Tracheal epithelial cell (primary cell): ENCODE data around the gene EEF1AKMT4. TPM values are rescaled to one million over a fixed set of nuclear protein-coding genes. Genes with fewer than 3 reads are reported as not detected.

Source experiments
- total RNA-seq: library from RNA; depleted of rRNA; stranded (reverse); fragments of >200 nt; gene quantifications from 2 replicates; pipeline ENCODE4 v1.2.1, GENCODE V29; 2014

The EEF1AKMT4 gene
- 13.7 and 13.9 TPM in 2 replicates for total RNA-seq

GRCh38 chr3:184249412-184250166 is at the start of gene EEF1AKMT4:
Gene EEF1AKMT4, plus strand, starts transcription at chr3:184249672. Its CDS starts 23 bp downstream, at chr3:184249695.

GRCh38 chr3:184229394-184230080 is 19.9 kb upstream of the EEF1AKMT4 start, which contains the start of gene VWA5B2:
Gene VWA5B2, plus strand, starts transcription at chr3:184229585. Its CDS starts 944 bp downstream, at chr3:184230529.

GRCh38 chr3:184248454-184249411 is 739 bp upstream of the EEF1AKMT4 start, which contains the start of gene ALG3:
Gene ALG3, minus strand, starts transcription at chr3:184248962. Its CDS starts 22 bp downstream, at chr3:184248940.

GRCh38 chr3:184261270-184261853 is 11.9 kb downstream of the EEF1AKMT4 start, which contains the start of gene CAMK2N2:
Gene CAMK2N2, minus strand, starts transcription at chr3:184261553. Its CDS starts 268 bp downstream, at chr3:184261285.

GRCh38 chr3:184275961-184276910 is 26.8 kb downstream of the EEF1AKMT4 start, which contains the start of gene ECE2:
Gene ECE2, plus strand, starts transcription at chr3:184276022. Its CDS starts 132 bp downstream, at chr3:184276154.

GRCh38 chr3:184298759-184299487 is 49.5 kb downstream of the EEF1AKMT4 start, which contains the start of gene PSMD2:
Gene PSMD2, plus strand, starts transcription at chr3:184299241. Its CDS starts 26 bp downstream, at chr3:184299267.

Other genes starting within 250 kb of the EEF1AKMT4 start
- gene ABCC5, start 231.8 kb upstream of the EEF1AKMT4 start, total RNA-seq = 14.7 and 18.3 TPM in 2 replicates
- not detected in 2 replicates for gene HTR3D, start 217.9 kb upstream of the EEF1AKMT4 start, total RNA-seq
- gene HTR3C, start 196.6 kb upstream of the EEF1AKMT4 start, total RNA-seq = not detected in 2 replicates
- not detected in 2 replicates for gene HTR3E, start 152.6 kb upstream of the EEF1AKMT4 start, total RNA-seq
- 29.6 and 39.4 TPM in 2 replicates for gene EIF2B5, start 114.3 kb upstream of the EEF1AKMT4 start, total RNA-seq
- 20.7 and 29.2 TPM in 2 replicates for gene DVL3, start 94.3 kb upstream of the EEF1AKMT4 start, total RNA-seq
- gene AP2M1, start 74.8 kb upstream of the EEF1AKMT4 start, total RNA-seq = 138 and 186 TPM in 2 replicates
- 39.3 and 65.2 TPM in 2 replicates for gene ABCF3, start 63.5 kb upstream of the EEF1AKMT4 start, total RNA-seq
- gene VWA5B2, start 20.1 kb upstream of the EEF1AKMT4 start, total RNA-seq = not detected in 2 replicates
- 47.5 and 50.3 TPM in 2 replicates for gene ALG3, start 710 bp upstream of the EEF1AKMT4 start, total RNA-seq
- 0.24 TPM in 1 of 2 replicates, not detected in the other for gene CAMK2N2, start 11.9 kb downstream of the EEF1AKMT4 start, total RNA-seq
- under 0.01 TPM in 1 of 2 replicates, not detected in the other for gene ECE2, start 26.4 kb downstream of the EEF1AKMT4 start, total RNA-seq
- 281 and 514 TPM in 2 replicates for gene PSMD2, start 49.6 kb downstream of the EEF1AKMT4 start, total RNA-seq
- gene EIF4G1, start 64.9 kb downstream of the EEF1AKMT4 start, total RNA-seq = 211 and 259 TPM in 2 replicates
- 24.3 and 27.5 TPM in 2 replicates for gene FAM131A, start 87.9 kb downstream of the EEF1AKMT4 start, total RNA-seq
- 2.6 and 3.1 TPM in 2 replicates for gene CLCN2, start 111.9 kb downstream of the EEF1AKMT4 start, total RNA-seq
- gene POLR2H, start 112.0 kb downstream of the EEF1AKMT4 start, total RNA-seq = 68.6 and 117 TPM in 2 replicates
- not detected in 2 replicates for gene THPO, start 128.5 kb downstream of the EEF1AKMT4 start, total RNA-seq
- 0.48 TPM in 1 of 2 replicates, not detected in the other for gene CHRD, start 130.4 kb downstream of the EEF1AKMT4 start, total RNA-seq